Naive thymus-derived CD8-positive, alpha-beta T cell (primary cell): Measurements from ENCODE around the gene NXPE3. TPM values are rescaled to one million over a fixed set of nuclear protein-coding genes. Genes with fewer than 3 reads are reported as not detected.
A peak's percentile ranks its signal among the peaks of the same experiment; 100 is the strongest.

ENCODE experiments used
- ATAC-seq, 2 donors: fragments of 150-1000 bp; cut with Tn5 transposase in 1 of 2; sonication (Bioruptor Pico), chemical (Tn5 transposase) in 1 of 2; 1 replicate in 1 of 2; 2 replicates in 1 of 2; pipeline ENCODE4 v1.10.0; 2021; ENCODE audit warnings: mild to moderate bottlenecking in 2 of 2, moderate library complexity in 2 of 2
- POLR2A ChIA-PET: fragments of 350-600 bp; sonication (Branson Sonifier 250); formaldehyde crosslinking; loops from one replicate; lab custom pipeline; 2021; ENCODE audit warnings: antibody characterized with exemption; lab: Charles Lee
- DNase-seq, 10 donors: peaks; one replicate each; pipeline versions ENCODE4 v3.0.0 to v3.0.0-alpha.2; 2020 to 2022
- H3K27ac Mint-ChIP-seq, 10 donors: one replicate each; pipeline ENCODE4 v1.8.0; 2020 to 2022; ENCODE audit warnings: mild to moderate bottlenecking in 10 of 10, mixed read lengths in 10 of 10, moderate library complexity in 4 of 10, inconsistent platforms in 1 of 10
- H3K27me3 Mint-ChIP-seq, 5 donors: one replicate each; pipeline ENCODE4 v1.8.0; 2021 to 2022; ENCODE audit warnings: mixed read lengths in 5 of 5
- H3K36me3 Mint-ChIP-seq, 3 donors: one replicate each; pipeline ENCODE4 v1.8.0; 2020 to 2022; ENCODE audit warnings: mixed read lengths in 3 of 3, mild to moderate bottlenecking in 2 of 3, inconsistent platforms in 1 of 3
- H3K4me1 Mint-ChIP-seq, 4 donors: one replicate each; pipeline ENCODE4 v1.8.0; 2021 to 2022; ENCODE audit warnings: mixed read lengths in 4 of 4
- H3K4me3 Mint-ChIP-seq, 10 donors: one replicate each; pipeline ENCODE4 v1.8.0; 2020 to 2022; ENCODE audit warnings: mild to moderate bottlenecking in 10 of 10, mixed read lengths in 10 of 10, moderate library complexity in 6 of 10, inconsistent platforms in 1 of 10
- H3K9me3 Mint-ChIP-seq, 9 donors: one replicate each; pipeline ENCODE4 v1.8.0; 2020 to 2022; ENCODE audit warnings: mixed read lengths in 9 of 9, mild to moderate bottlenecking in 3 of 9, inconsistent platforms in 1 of 9, moderate library complexity in 1 of 9
- polyA plus RNA-seq, 3 donors: library from polyadenylated mRNA; unstranded; fragments of 300-500 nt; fragmentation: Illumina TruSeq; gene quantifications; one replicate each; pipeline ENCODE4 v1.2.3, GENCODE V29; 2021
- total RNA-seq, 8 experiments: library from RNA in 2 of 8; stranded (reverse) in 2 of 8; gene quantifications; one replicate each; pipeline ENCODE4 v1.2.3 and lab custom pipeline; 2021 to 2026

The NXPE3 gene
- total and polyA plus RNA-seq, 5 experiments from 2014 or later: 32.5 to 61.0 (median 40.0) TPM

- H3K27me3 Mint-ChIP-seq: no peaks in the 10 kb centered on the region
- DNase-seq (no peak), ATAC-seq (no peak)
- peak overlapping the region; percentile 49 to 98 (median 95) for H3K4me3 Mint-ChIP-seq
- no peaks in the 10 kb centered on the region for H3K9me3 Mint-ChIP-seq
- H3K27ac Mint-ChIP-seq: peak overlapping the region; percentile 88 to 99 (median 98)
- H3K36me3 Mint-ChIP-seq: peaks cover 0 to 3% (median 0%) of the 10 kb centered on the region in 3 donors
- peaks cover 22 to 76% (median 71%) of the 10 kb centered on the region in 4 donors for H3K4me1 Mint-ChIP-seq
- POLR2A ChIA-PET: interaction anchor here (0.9 to 6.3 kb wide), 3 partner anchors 12 to 22 kb away, joined by 3 to 98 read pairs (median 3); partner anchors contain the start of gene NFKBIZ
Measured at GRCh38 chr3:101829437-101829830, 50.4 kb downstream of the NXPE3 start.

DNA sequence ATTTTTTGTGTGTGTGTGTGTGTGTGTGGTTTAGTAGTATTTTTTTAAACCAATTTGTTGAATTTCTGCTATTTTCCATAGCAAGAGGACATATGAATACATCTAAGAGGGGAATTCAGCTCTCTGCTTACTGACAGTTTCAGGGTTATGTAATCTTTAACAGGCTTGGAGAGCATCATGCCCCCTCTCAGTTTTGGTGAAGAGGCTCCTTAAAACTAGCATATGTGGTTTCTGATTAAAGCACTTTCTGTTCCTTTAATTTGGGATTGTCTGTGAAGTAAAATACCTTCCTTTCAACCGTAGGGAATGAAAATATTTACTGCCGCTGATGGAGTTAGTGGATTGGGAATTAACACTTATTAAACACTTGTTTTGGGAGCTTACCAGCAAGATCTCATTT, 50.9 kb downstream of the NXPE3 start:
- Mint-ChIP-seq H3K4me3 (peak overlapping the region in 8 of 10 donors; percentile 24 to 96 (median 94)), H3K36me3 (peaks cover 0 to 5% (median 0%) of the 10 kb centered on the region in 3 donors), H3K4me1 (peaks cover 22 to 76% (median 71%) of the 10 kb centered on the region in 4 donors), H3K9me3 (no peaks in the 10 kb centered on the region), H3K27ac (peak overlapping the region; percentile 88 to 99 (median 98)), H3K27me3 (no peaks in the 10 kb centered on the region)
- POLR2A ChIA-PET: interaction anchor here (0.9 to 6.3 kb wide), 4 partner anchors 10 to 22 kb away, joined by 3 to 98 read pairs (median 4); partner anchors contain the start of gene NFKBIZ
- DNase-seq (no peak), ATAC-seq (no peak)

DNA sequence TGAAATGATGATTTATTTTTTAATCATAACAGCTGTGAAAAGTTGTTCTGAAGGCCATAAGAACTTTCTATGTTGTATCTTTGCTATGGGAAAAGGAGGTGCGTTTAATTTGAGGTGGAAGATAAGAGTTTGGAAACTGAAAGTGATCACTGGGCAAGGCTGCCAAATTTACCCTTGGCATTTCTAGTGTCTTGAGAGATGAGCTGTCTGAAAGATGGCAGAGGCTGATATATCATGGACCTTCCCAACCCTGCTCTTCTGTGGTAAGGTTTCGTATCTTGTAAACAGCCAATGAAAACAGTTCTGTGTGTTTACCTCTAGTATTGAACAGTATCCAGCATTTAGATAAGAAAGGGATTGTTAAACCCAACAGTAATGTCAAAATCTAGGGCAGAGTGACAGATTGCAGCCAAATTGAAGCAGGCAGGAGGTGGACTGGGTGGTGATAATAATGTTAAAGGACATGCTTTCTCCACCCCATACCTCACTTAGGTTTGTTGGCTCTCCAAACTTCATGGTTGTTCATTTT, 54.5 kb downstream of the NXPE3 start:
- H3K4me3 Mint-ChIP-seq: no peak overlapping the region

GRCh38 chr3:101835676-101836075, 56.7 kb downstream of the NXPE3 start:
- no peak for DNase-seq
- H3K36me3 Mint-ChIP-seq: peaks cover 0 to 5% (median 4%) of the 10 kb centered on the region in 3 donors
- peaks cover 14 to 57% (median 34%) of the 10 kb centered on the region in 4 donors for H3K4me1 Mint-ChIP-seq
- POLR2A ChIA-PET: interaction anchor here (0.6 to 1.4 kb wide), 3 partner anchors 8 to 394 kb away, joined by 4 to 6 read pairs (median 5); partner anchors contain the start of gene NFKBIZ
- H3K4me3 Mint-ChIP-seq: no peak overlapping the region
- no peaks in the 10 kb centered on the region for H3K9me3 Mint-ChIP-seq
- H3K27me3 Mint-ChIP-seq: no peaks in the 10 kb centered on the region
- no peak for ATAC-seq
- H3K27ac Mint-ChIP-seq: peak overlapping the region in 1 of 10 donors; percentile 94

More for the DNA sequence above, 54.5 kb downstream of the NXPE3 start:
- Mint-ChIP-seq H3K27ac (peak overlapping the region in 4 of 10 donors; percentile 1 to 94 (median 8)), H3K36me3 (peaks cover 0 to 5% (median 4%) of the 10 kb centered on the region in 3 donors), H3K4me1 (peaks cover 19 to 79% (median 52%) of the 10 kb centered on the region in 4 donors), H3K9me3 (no peaks in the 10 kb centered on the region), H3K27me3 (no peaks in the 10 kb centered on the region)
- no peak for ATAC-seq
- no peak for DNase-seq
- POLR2A ChIA-PET: interaction anchor here (1.1 kb wide), 1 partner anchor 16 kb away, joined by 6 read pairs; the partner anchor contains the start of gene NFKBIZ

- H3K27ac Mint-ChIP-seq: no peak overlapping the region
- no peaks in the 10 kb centered on the region for H3K9me3 Mint-ChIP-seq
- H3K4me1 Mint-ChIP-seq: peaks cover 14 to 57% (median 34%) of the 10 kb centered on the region in 4 donors
- DNase-seq (no peak), ATAC-seq (no peak)
- POLR2A ChIA-PET: interaction anchor here (0.6 to 1.4 kb wide), 3 partner anchors 9 to 394 kb away, joined by 4 to 6 read pairs (median 5); partner anchors contain the start of gene NFKBIZ
- peaks cover 0 to 5% (median 4%) of the 10 kb centered on the region in 3 donors for H3K36me3 Mint-ChIP-seq
- no peak overlapping the region for H3K4me3 Mint-ChIP-seq
- no peaks in the 10 kb centered on the region for H3K27me3 Mint-ChIP-seq
Measured at GRCh38 chr3:101836160-101836559, 57.1 kb downstream of the NXPE3 start.

DNA sequence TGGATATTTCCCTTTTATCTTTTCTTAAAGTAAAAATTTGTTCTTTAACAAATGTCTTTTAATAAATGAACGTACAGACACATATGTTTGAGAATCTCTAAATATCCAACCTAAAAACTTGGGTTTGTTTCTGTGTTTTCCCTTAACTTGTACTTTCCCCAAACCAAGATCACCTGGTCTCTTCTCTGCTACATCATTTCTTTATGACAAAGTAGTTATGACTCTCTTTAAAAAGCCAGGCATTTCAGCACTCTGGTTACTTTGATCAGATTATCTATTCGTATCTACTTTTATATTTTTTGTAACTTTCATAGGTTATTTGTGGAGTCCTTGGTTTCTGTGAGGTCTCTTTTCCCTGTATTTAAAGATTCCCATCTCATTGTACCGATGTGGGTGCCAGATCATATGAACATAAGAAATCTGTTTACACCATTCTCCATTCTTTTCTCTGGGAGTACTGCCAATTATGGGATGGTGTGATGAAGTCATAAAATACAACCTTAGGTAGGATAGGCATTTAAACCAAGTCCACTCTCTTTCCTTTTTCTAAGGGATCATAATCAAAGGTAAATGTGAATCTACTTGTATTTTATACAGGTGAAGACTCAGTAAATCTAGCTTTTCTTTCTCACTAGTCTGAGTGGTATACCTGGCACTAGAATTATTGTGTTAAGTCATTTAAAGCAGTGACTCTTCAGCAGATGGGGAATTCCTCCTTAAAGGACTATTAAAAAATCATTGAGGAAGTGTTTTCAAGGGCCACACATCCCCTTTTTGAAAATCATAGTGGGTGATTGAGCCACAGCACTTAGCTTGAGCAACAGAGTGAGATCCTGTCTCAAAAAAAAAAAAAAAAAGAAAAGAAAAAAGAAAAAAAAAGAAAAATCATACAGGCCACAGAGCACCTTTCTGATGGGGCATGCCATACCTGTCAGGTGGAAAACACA, 57.9 kb downstream of the NXPE3 start:
- Mint-ChIP-seq H3K4me3 (no peak overlapping the region), H3K4me1 (peaks cover 14 to 57% (median 33%) of the 10 kb centered on the region in 4 donors), H3K27me3 (no peaks in the 10 kb centered on the region), H3K27ac (peak overlapping the region in 1 of 10 donors; percentile 61), H3K9me3 (peaks cover 0 to 1% (median 0%) of the 10 kb centered on the region in 9 donors), H3K36me3 (peaks cover 2 to 8% (median 4%) of the 10 kb centered on the region in 3 donors)
- DNase-seq: no peak
- POLR2A ChIA-PET: interaction anchor here (0.8 to 1.4 kb wide), 2 partner anchors 9 to 161 kb away, joined by 6 read pairs; no protein-coding TSS in a partner anchor
- ATAC-seq: no peak

- peaks cover 4 to 14% (median 9%) of the 10 kb centered on the region in 3 donors for H3K36me3 Mint-ChIP-seq
- no peak for ATAC-seq
- POLR2A ChIA-PET: interaction anchor here (0.9 to 2.4 kb wide), 2 partner anchors 11 to 25 kb away, joined by 3 to 12 read pairs; partner anchors contain the start of gene NFKBIZ
- H3K27me3 Mint-ChIP-seq: no peaks in the 10 kb centered on the region
- H3K9me3 Mint-ChIP-seq: peaks cover 0 to 4% (median 0%) of the 10 kb centered on the region in 9 donors
- H3K27ac Mint-ChIP-seq: no peak overlapping the region
- no peak overlapping the region for H3K4me3 Mint-ChIP-seq
- H3K4me1 Mint-ChIP-seq: peaks cover 10 to 46% (median 20%) of the 10 kb centered on the region in 4 donors
- no peak for DNase-seq
Measured at GRCh38 chr3:101838691-101839090, 59.7 kb downstream of the NXPE3 start.

GRCh38 chr3:101840066-101840465, 61.1 kb downstream of the NXPE3 start:
- no peak overlapping the region for H3K4me3 Mint-ChIP-seq
- no peak overlapping the region for H3K27ac Mint-ChIP-seq
- DNase-seq (no peak), ATAC-seq (no peak)
- peaks cover 2 to 13% (median 9%) of the 10 kb centered on the region in 3 donors for H3K36me3 Mint-ChIP-seq
- no peaks in the 10 kb centered on the region for H3K27me3 Mint-ChIP-seq
- H3K4me1 Mint-ChIP-seq: peaks cover 0 to 33% (median 11%) of the 10 kb centered on the region in 4 donors
- peaks cover 0 to 4% (median 0%) of the 10 kb centered on the region in 9 donors for H3K9me3 Mint-ChIP-seq
- POLR2A ChIA-PET: interaction anchor here (0.7 to 2.4 kb wide), 3 partner anchors 9 to 60 kb away, joined by 3 to 12 read pairs (median 4); partner anchors contain the start of gene NFKBIZ

- no peak overlapping the region for H3K4me3 Mint-ChIP-seq
- H3K36me3 Mint-ChIP-seq: peaks cover 0 to 13% (median 9%) of the 10 kb centered on the region in 3 donors
- H3K27ac Mint-ChIP-seq: peak overlapping the region in 3 of 10 donors; percentile 2 to 79 (median 17)
- H3K9me3 Mint-ChIP-seq: peaks cover 0 to 4% (median 0%) of the 10 kb centered on the region in 9 donors
- ATAC-seq (no peak), DNase-seq (no peak)
- H3K4me1 Mint-ChIP-seq: peaks cover 0 to 12% (median 6%) of the 10 kb centered on the region in 4 donors
- no peaks in the 10 kb centered on the region for H3K27me3 Mint-ChIP-seq
- POLR2A ChIA-PET: interaction anchor here (0.6 to 1.0 kb wide), 3 partner anchors 12 to 157 kb away, joined by 3 read pairs; no protein-coding TSS in a partner anchor
Measured at GRCh38 chr3:101842245-101842934, 63.4 kb downstream of the NXPE3 start.

- H3K4me1 Mint-ChIP-seq: peaks cover 0 to 6% (median 6%) of the 10 kb centered on the region in 4 donors
- ATAC-seq: no peak
Measured at GRCh38 chr3:101842935-101843330, 63.9 kb downstream of the NXPE3 start.

GRCh38 chr3:101845425-101845824, 66.4 kb downstream of the NXPE3 start:
- POLR2A ChIA-PET: no interaction called here
- Mint-ChIP-seq H3K9me3 (peaks cover 0 to 4% (median 0%) of the 10 kb centered on the region in 9 donors), H3K27ac (peak overlapping the region in 1 of 10 donors; percentile 20), H3K4me1 (peaks cover 4 to 13% (median 8%) of the 10 kb centered on the region in 4 donors), H3K36me3 (peaks cover 3 to 14% (median 13%) of the 10 kb centered on the region in 3 donors), H3K27me3 (no peaks in the 10 kb centered on the region), H3K4me3 (no peak overlapping the region)
- DNase-seq (no peak), ATAC-seq (no peak)

More at GRCh38 chr3:101842935-101843330, 63.9 kb downstream of the NXPE3 start:
- Mint-ChIP-seq H3K4me3 (no peak overlapping the region), H3K36me3 (peaks cover 0 to 13% (median 9%) of the 10 kb centered on the region in 3 donors), H3K9me3 (peaks cover 0 to 4% (median 0%) of the 10 kb centered on the region in 9 donors), H3K27me3 (no peaks in the 10 kb centered on the region), H3K27ac (peak overlapping the region in 1 of 10 donors; percentile 10)
- DNase-seq: no peak
- POLR2A ChIA-PET: interaction anchor here (0.6 kb wide), 1 partner anchor 158 kb away, joined by 3 read pairs; no protein-coding TSS in a partner anchor
